ENCODE measurements around the gene THAP10. TPM values are rescaled to one million over a fixed set of nuclear protein-coding genes. Genes with fewer than 3 reads are reported as not detected.

The THAP10 gene
- total RNA-seq, 1 experiment from 2014 or later, result 6.6 TPM

DNA sequence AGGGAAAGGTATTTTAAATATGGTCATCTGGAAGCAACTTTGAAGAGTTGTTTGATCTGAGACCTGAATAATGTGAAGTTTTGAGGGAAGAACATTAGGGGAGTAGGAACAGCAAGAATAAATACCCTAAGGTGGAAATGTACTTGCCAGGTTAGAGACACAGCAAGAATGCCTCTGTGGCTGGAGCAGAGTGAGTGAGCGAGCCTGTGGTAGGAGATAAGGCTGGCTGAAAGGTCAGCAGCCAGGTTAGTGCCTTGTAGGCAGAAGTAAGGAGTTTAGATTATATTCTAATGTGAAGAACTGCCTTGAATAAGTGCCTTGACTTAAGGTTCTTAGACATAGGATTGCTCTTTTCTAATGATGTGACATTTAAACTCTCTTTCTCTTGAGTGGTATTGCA, 18.7 kb upstream of the THAP10 start:
- Histone ChIP-seq H3K9me3 (ENCODE audit: low read depth, low read length, poor library complexity, severe bottlenecking) (peaks cover 16% of the 10 kb centered on the region), H3K4me3 (ENCODE audit: low read depth, low read length, poor library complexity, severe bottlenecking) (no peak overlapping the region), H3K4me1 (ENCODE audit: insufficient read depth, low read length, poor library complexity, severe bottlenecking) (no peaks in the 10 kb centered on the region), H3K36me3 (ENCODE audit: insufficient read depth, low read length, poor library complexity, severe bottlenecking) (peaks cover 6% of the 10 kb centered on the region), H3K27me3 (replicated peaks; ENCODE audit: insufficient read depth, low read depth, low read length, poor library complexity) (no peaks in the 10 kb centered on the region), H3K27ac (ENCODE audit: low read depth, low read length, poor library complexity, severe bottlenecking) (no peak overlapping the region)
- DNase-seq (ENCODE audit: low spot score), result no peak
- no TSS peak for BruUV-seq (replicated peaks)
- TF ChIP-seq, protein P1, sequence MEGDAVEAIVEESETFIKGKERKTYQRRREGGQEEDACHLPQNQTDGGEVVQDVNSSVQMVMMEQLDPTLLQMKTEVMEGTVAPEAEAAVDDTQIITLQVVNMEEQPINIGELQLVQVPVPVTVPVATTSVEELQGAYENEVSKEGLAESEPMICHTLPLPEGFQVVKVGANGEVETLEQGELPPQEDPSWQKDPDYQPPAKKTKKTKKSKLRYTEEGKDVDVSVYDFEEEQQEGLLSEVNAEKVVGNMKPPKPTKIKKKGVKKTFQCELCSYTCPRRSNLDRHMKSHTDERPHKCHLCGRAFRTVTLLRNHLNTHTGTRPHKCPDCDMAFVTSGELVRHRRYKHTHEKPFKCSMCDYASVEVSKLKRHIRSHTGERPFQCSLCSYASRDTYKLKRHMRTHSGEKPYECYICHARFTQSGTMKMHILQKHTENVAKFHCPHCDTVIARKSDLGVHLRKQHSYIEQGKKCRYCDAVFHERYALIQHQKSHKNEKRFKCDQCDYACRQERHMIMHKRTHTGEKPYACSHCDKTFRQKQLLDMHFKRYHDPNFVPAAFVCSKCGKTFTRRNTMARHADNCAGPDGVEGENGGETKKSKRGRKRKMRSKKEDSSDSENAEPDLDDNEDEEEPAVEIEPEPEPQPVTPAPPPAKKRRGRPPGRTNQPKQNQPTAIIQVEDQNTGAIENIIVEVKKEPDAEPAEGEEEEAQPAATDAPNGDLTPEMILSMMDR (conservative IDR thresholded peaks at IDR 0.05; ENCODE audit: low read depth, low read length), result no peak
- TF ChIP-seq EZH2 (IDR thresholded peaks at IDR 0.05; ENCODE audit: borderline replicate concordance, low read depth, low read length, poor library complexity, severe bottlenecking), result no peak
- POLR2A ChIA-PET (ENCODE audit: low non-redundant PET), result no interaction called here
- intact Hi-C loops (cut with micrococcal nuclease; ENCODE audit: unreplicated experiment), result no loop called here
- CTCF ChIA-PET, result no interaction called here

DNA sequence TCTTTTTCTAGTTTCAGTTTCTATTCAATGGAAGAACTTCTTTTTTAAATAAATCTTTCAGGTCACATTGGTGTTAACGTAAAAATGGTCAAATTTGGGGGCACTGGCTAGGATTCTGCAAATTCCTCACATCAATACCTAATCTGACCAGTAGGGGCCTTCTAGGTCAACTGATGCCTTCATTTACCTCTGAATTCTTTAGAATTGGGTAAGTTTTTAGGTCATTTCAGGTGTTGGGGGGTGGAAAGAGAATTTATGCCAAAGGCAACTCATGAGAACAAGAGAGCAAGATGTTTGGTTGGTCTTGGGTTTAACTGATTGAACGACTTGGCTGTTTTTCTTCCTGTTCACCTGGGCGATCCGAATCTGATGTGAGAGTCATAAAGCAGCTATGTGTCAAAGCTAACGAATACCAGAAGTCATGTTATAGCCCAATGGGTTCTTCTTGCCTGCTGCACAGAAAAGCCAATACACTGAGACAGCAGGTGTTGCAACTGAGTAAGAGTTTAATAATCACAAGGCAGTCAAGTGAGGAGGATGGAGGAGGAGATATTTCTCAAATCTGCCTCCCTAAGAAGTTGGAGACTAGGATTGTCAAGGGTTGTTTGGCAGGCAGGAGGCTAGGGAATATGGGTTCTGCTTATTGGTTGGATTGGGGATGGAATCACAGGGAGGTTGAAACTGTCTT, 15.7 kb upstream of the THAP10 start:
- no peaks in the 10 kb centered on the region for H3K27me3 ChIP-seq (replicated peaks; ENCODE audit: insufficient read depth, low read depth, low read length, poor library complexity)
- BruUV-seq (replicated peaks), result no TSS peak
- H3K4me3 ChIP-seq (ENCODE audit: low read depth, low read length, poor library complexity, severe bottlenecking), result no peak overlapping the region
- peaks cover 16% of the 10 kb centered on the region for H3K9me3 ChIP-seq (ENCODE audit: low read depth, low read length, poor library complexity, severe bottlenecking)
- intact Hi-C loops (cut with micrococcal nuclease; ENCODE audit: unreplicated experiment), result no loop called here
- no peak overlapping the region for H3K27ac ChIP-seq (ENCODE audit: low read depth, low read length, poor library complexity, severe bottlenecking)
- TF ChIP-seq, protein P1 (conservative IDR thresholded peaks at IDR 0.05; ENCODE audit: low read depth, low read length), result peak; percentile 40; the same call in 1 of the 2 replicates
- TF ChIP-seq EZH2 (IDR thresholded peaks at IDR 0.05; ENCODE audit: borderline replicate concordance, low read depth, low read length, poor library complexity, severe bottlenecking), result no peak
- peaks cover 6% of the 10 kb centered on the region for H3K36me3 ChIP-seq (ENCODE audit: insufficient read depth, low read length, poor library complexity, severe bottlenecking)
- no peaks in the 10 kb centered on the region for H3K4me1 ChIP-seq (ENCODE audit: insufficient read depth, low read length, poor library complexity, severe bottlenecking)
- ChIA-PET CTCF (no interaction called here), POLR2A (ENCODE audit: low non-redundant PET) (no interaction called here)
- DNase-seq (ENCODE audit: low spot score), result no peak

GRCh38 chr15:70906842-70907241, 14.6 kb upstream of the THAP10 start:
- no peak for TF ChIP-seq EZH2 (IDR thresholded peaks at IDR 0.05; ENCODE audit: borderline replicate concordance, low read depth, low read length, poor library complexity, severe bottlenecking)
- Histone ChIP-seq H3K27ac (ENCODE audit: low read depth, low read length, poor library complexity, severe bottlenecking) (no peak overlapping the region), H3K4me3 (ENCODE audit: low read depth, low read length, poor library complexity, severe bottlenecking) (no peak overlapping the region), H3K9me3 (ENCODE audit: low read depth, low read length, poor library complexity, severe bottlenecking) (peaks cover 16% of the 10 kb centered on the region), H3K27me3 (replicated peaks; ENCODE audit: insufficient read depth, low read depth, low read length, poor library complexity) (no peaks in the 10 kb centered on the region), H3K36me3 (ENCODE audit: insufficient read depth, low read length, poor library complexity, severe bottlenecking) (peaks cover 6% of the 10 kb centered on the region), H3K4me1 (ENCODE audit: insufficient read depth, low read length, poor library complexity, severe bottlenecking) (no peaks in the 10 kb centered on the region)
- intact Hi-C loops (cut with micrococcal nuclease; ENCODE audit: unreplicated experiment), result no loop called here
- ChIA-PET CTCF (no interaction called here), POLR2A (ENCODE audit: low non-redundant PET) (no interaction called here)
- DNase-seq (ENCODE audit: low spot score), result no peak
- BruUV-seq (replicated peaks), result no TSS peak

GRCh38 chr15:70902107-70902506, 9.9 kb upstream of the THAP10 start:
- ChIA-PET POLR2A (ENCODE audit: low non-redundant PET) (no interaction called here), CTCF (no interaction called here)
- Histone ChIP-seq H3K4me3 (ENCODE audit: low read depth, low read length, poor library complexity, severe bottlenecking) (no peak overlapping the region), H3K27me3 (replicated peaks; ENCODE audit: insufficient read depth, low read depth, low read length, poor library complexity) (no peaks in the 10 kb centered on the region), H3K27ac (ENCODE audit: low read depth, low read length, poor library complexity, severe bottlenecking) (no peak overlapping the region), H3K36me3 (ENCODE audit: insufficient read depth, low read length, poor library complexity, severe bottlenecking) (no peaks in the 10 kb centered on the region), H3K4me1 (ENCODE audit: insufficient read depth, low read length, poor library complexity, severe bottlenecking) (no peaks in the 10 kb centered on the region), H3K9me3 (ENCODE audit: low read depth, low read length, poor library complexity, severe bottlenecking) (peaks cover 3% of the 10 kb centered on the region)
- TF ChIP-seq, protein P1 (conservative IDR thresholded peaks at IDR 0.05; ENCODE audit: low read depth, low read length), result no peak
- no peak for TF ChIP-seq EZH2 (IDR thresholded peaks at IDR 0.05; ENCODE audit: borderline replicate concordance, low read depth, low read length, poor library complexity, severe bottlenecking)
- no TSS peak for BruUV-seq (replicated peaks)
- intact Hi-C loops (cut with micrococcal nuclease; ENCODE audit: unreplicated experiment), result no loop called here
- DNase-seq (ENCODE audit: low spot score), result peak; percentile 63

Data from A673 (cell line).